GM12878 (cell line): ENCODE data around the gene GLT8D1. TPM values are rescaled to one million over a fixed set of nuclear protein-coding genes. Genes with fewer than 3 reads are reported as not detected.

ENCODE experiments used
- ATAC-seq: fragments of 200-7000 bp; cut with Tn5 transposase; 3 replicates; pipeline ENCODE4 v1.9.1; 2020; ENCODE audit warnings: mild to moderate bottlenecking, moderate library complexity
- BruUV-seq: library from RNA; stranded (reverse); fragments of 400-500 nt; replicated peaks from 2 replicates; lab custom pipeline; 2021; lab: Mats Ljungman, UMichigan
- CTCF ChIA-PET: fragments of 300-600 bp; sonication (Branson Sonifier 250); formaldehyde crosslinking; extraction: SDS; loops from one replicate; lab custom pipeline; 2021; ENCODE audit warnings: inconsistent platforms; lab: Yijun Ruan, JAX
- POLR2A ChIA-PET: fragments of 350-600 bp; formaldehyde crosslinking; extraction: SDS; loops from one replicate; lab custom pipeline; 2021; ENCODE audit warnings: inconsistent platforms; lab: Charles Lee
- RAD21 ChIA-PET: fragments of 300-600 bp; sonication (Branson Sonifier 250); formaldehyde crosslinking; loops from one replicate; lab custom pipeline; 2023; ENCODE audit warnings: antibody characterized with exemption; ENCODE audit not compliant: unreplicated experiment; lab: Charles Lee
- SMC1A ChIA-PET: fragments of 300-600 bp; sonication (Branson Sonifier 250); formaldehyde crosslinking; loops from one replicate; lab custom pipeline; 2023; ENCODE audit not compliant: unreplicated experiment, uncharacterized antibody; lab: Charles Lee
- DNase-seq: peaks from one replicate; pipeline ENCODE4 v3.0.0-alpha.2; 2011; ENCODE audit warnings: low read depth, low spot score
- FAIRE-seq: peaks from 3 replicates; lab custom pipeline; 2011; peaks lifted over from hg19 to GRCh38; lab: Jason Lieb, UNC
- H2AFZ ChIP-seq: 2 replicates; pipeline ENCODE4 v1.6.0; 2011; ENCODE audit warnings: low read depth, low read length, control low read depth; ENCODE audit not compliant: control insufficient read depth
- H3K27ac ChIP-seq: 2 replicates; pipeline ENCODE4 v1.5.1; 2011; ENCODE audit warnings: control low read depth; ENCODE audit not compliant: control insufficient read depth, insufficient read depth
- H3K27me3 ChIP-seq, 2 experiments: replicated peaks in 1 of 2; 2 replicates each; pipeline versions ENCODE4 v1.6.0 to v1.6.1; 2011; ENCODE audit warnings: low read length in 1 of 2; ENCODE audit not compliant: control insufficient read depth in 2 of 2, insufficient read depth in 2 of 2
- H3K36me3 ChIP-seq, 2 experiments: 2 replicates each; pipeline ENCODE4 v1.5.1; 2011; ENCODE audit warnings: low read length in 1 of 2; ENCODE audit not compliant: control insufficient read depth in 2 of 2, insufficient read depth in 2 of 2
- H3K4me1 ChIP-seq: 2 replicates; pipeline ENCODE4 v1.6.1; 2011; ENCODE audit warnings: mild to moderate bottlenecking, low read length, moderate library complexity, mixed read lengths; ENCODE audit not compliant: control insufficient read depth, insufficient read depth
- H3K4me2 ChIP-seq: 2 replicates; pipeline ENCODE4 v1.6.0; 2011; ENCODE audit warnings: control low read depth; ENCODE audit not compliant: control insufficient read depth, insufficient read depth
- H3K4me3 ChIP-seq: fragments of 200-600 bp; sonication (generic); 2 replicates; pipeline ENCODE4 v1.5.1; 2016
- H3K79me2 ChIP-seq: 2 replicates; pipeline ENCODE4 v1.6.0; 2011; ENCODE audit warnings: low read length; ENCODE audit not compliant: control insufficient read depth, insufficient read depth
- H3K9ac ChIP-seq: 2 replicates; pipeline ENCODE4 v1.8.0; 2011; ENCODE audit warnings: low read length, control low read depth, mixed read lengths; ENCODE audit not compliant: control insufficient read depth, insufficient read depth
- H3K9me3 ChIP-seq: replicated peaks from 3 replicates; pipeline ENCODE4 v1.5.1; 2011; ENCODE audit warnings: mild to moderate bottlenecking, low read length; ENCODE audit not compliant: control insufficient read depth, insufficient read depth
- H4K20me1 ChIP-seq: 2 replicates; pipeline ENCODE4 v1.6.0; 2011; ENCODE audit not compliant: control insufficient read depth, insufficient read depth
- CREB1 ChIP-seq: IDR thresholded peaks from 2 replicates; pipeline ENCODE4 v1.6.1; 2012; ENCODE audit warnings: low read depth, mild to moderate bottlenecking, inconsistent platforms
- MTA2 ChIP-seq: fragments of 450-650 bp; IDR thresholded peaks from 2 replicates; pipeline ENCODE4 v1.6.1; 2016; ENCODE audit warnings: low read depth, mild to moderate bottlenecking, moderate library complexity
- NBN ChIP-seq: fragments of 450-650 bp; IDR thresholded peaks from 2 replicates; pipeline ENCODE4 v1.6.1; 2016
- SIN3A ChIP-seq: IDR thresholded peaks from 2 replicates; pipeline ENCODE4 v1.6.1; 2012; ENCODE audit warnings: low read depth, low read length, improper control_type of control experiment
- TCF7 ChIP-seq: IDR thresholded peaks from 2 replicates; pipeline ENCODE4 v1.6.1; 2014; ENCODE audit warnings: antibody characterized with exemption, borderline replicate concordance
- ZNF274 ChIP-seq: IDR thresholded peaks from one replicate; pipeline ENCODE4 v1.8.0; 2011; ENCODE audit not compliant: insufficient read length, insufficient read depth
- WGBS: methylation state at CpG from one replicate; pipeline ENCODE4 v1.1.6; 2016; ENCODE audit warnings: low lambda C conversion rate; ENCODE audit not compliant: insufficient replicate concordance, insufficient coverage; ENCODE audit errors: missing lambda C conversion rate; 5-methylcytosine and 5-hydroxymethylcytosine counted together
- in situ Hi-C: fragments of 300-500 bp; cut with MboI; formaldehyde crosslinking; loops from 9 replicates; pipeline ENCODE4 v1.14.3; 2018; ENCODE audit warnings: mixed read lengths
- intact Hi-C: fragments of 100-400 bp; cut with micrococcal nuclease; formaldehyde crosslinking; loops from one replicate; pipeline ENCODE4 v1.14.2; 2022; ENCODE audit not compliant: unreplicated experiment
- polyA plus RNA-seq, 11 experiments: library from polyadenylated mRNA; depleted of rRNA in 4 of 11; unstranded in 6 of 11; stranded (reverse) in 5 of 11; fragments of >200 nt; fragmentation: Nextera tagmentation in 4 of 11; fragmentation: Illumina TruSeq in 1 of 11; extraction: Ambion mirVana in 4 of 11; extraction: Trizol in 1 of 11; gene quantifications; 1 replicate in 1 of 11; 2 replicates in 10 of 11; pipeline versions ENCODE4 v1.2.1 to v1.2.3, GENCODE V29; 2011 to 2016; ENCODE audit warnings: inconsistent platforms in 2 of 11, missing spikeins in 2 of 11, low read depth in 1 of 11
- total RNA-seq, 4 experiments: library from RNA; depleted of rRNA in 3 of 4; stranded (reverse); fragments of >200 nt in 3 of 4; fragmentation: Illumina TruSeq in 1 of 4; extraction: Trizol in 1 of 4; gene quantifications; 2 replicates each; pipeline versions ENCODE4 v1.2.1 to v1.2.3, GENCODE V29; 2013 to 2021
- TF ChIP-seq, protein P1 (sequence below): IDR thresholded peaks from 2 replicates; pipeline ENCODE4 v1.6.1; 2011; ENCODE audit warnings: low read depth, low read length, improper control_type of control experiment, borderline replicate concordance
- TF ChIP-seq, protein P2 (sequence below): fragments of 450-650 bp; IDR thresholded peaks from 2 replicates; pipeline ENCODE4 v1.6.1; 2018; ENCODE audit warnings: mild to moderate bottlenecking, low read depth, moderate library complexity; ENCODE audit not compliant: partially characterized antibody

GLT8D1 gene
- total and polyA plus RNA-seq, 10 of the 15 experiments (the other 5 are each of a cell fraction or from before 2014, with no cell fraction given): 25.3 to 73.4 (median 48.4) TPM

DNA sequence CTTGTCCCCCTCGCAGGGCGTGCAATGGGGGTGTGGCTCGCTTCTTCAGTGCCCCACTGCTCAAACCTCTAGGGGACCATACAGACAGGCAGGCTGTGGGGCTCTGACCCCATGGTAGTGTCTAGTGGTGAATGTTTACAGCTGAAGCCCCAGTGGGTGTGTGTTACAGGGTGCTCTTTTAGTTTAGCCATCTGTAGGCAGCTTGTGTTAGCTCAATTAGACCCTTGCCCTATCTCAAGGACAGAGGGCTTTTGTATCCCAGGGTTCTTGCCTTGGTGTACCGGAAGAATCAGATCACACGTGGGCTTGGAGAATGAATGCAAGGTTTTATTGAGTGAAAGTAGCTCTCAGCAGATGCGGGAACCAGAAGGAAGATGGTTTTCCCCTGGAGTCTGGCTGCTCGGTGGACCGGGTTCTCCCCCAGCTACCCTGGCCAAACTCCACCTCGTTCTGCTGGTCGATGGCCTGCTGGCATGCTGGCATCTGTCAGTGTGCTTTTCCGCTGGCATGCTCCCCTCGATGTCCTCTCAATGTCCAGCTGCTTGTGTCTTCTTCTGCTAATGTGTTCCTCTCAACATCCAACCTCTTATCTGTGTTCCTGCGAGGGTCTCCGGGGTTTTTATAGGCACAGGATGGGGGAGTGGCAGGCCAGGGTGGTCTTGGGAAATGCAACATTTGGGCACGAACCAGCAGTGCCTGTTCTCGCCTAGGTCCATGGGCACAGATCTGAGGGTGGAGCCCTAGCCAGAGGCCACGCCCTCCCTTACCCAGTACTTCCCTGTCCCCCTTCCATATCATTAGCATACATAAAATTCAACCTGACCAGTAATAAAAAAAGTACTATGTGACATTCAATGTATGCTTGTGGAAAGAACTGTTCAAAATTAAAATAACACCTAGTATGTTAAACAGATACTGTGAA is 7.0 kb upstream of the GLT8D1 start:
- RAD21 ChIA-PET: no interaction called here
- Histone ChIP-seq H3K4me2 (no peak overlapping the region), H2AFZ (no peak overlapping the region), H3K4me3 (no peak overlapping the region), H3K9ac (no peak overlapping the region), H3K4me1 (peaks cover 23% of the 10 kb centered on the region), H3K36me3 (peaks cover 3 to 14% of the 10 kb centered on the region in 2 experiments), H3K27me3 (no peaks in the 10 kb centered on the region), H3K27ac (no peak overlapping the region), H3K79me2 (peaks cover 9% of the 10 kb centered on the region), H4K20me1 (no peaks in the 10 kb centered on the region), H3K9me3 (no peaks in the 10 kb centered on the region; the same call in 1 of the 3 replicates)
- DNase-seq (no peak), FAIRE-seq (no peak), ATAC-seq (no peak)
- CTCF ChIA-PET: interaction anchor here (1.1 kb wide), 1 partner anchor 589 kb away, joined by 4 read pairs; no protein-coding TSS in a partner anchor
- 97% methylated on average over 17 of the region's 17 CpGs for WGBS
- intact Hi-C loops (no loop called here), in situ Hi-C loops (no loop called here)
- no TSS peak for BruUV-seq
- SMC1A ChIA-PET: interaction anchor here (1.4 kb wide), 1 partner anchor 25 kb away, joined by 3 read pairs; no protein-coding TSS in a partner anchor
- POLR2A ChIA-PET: interaction anchor here (0.8 kb wide), 1 partner anchor 12 kb away, joined by 3 read pairs; no protein-coding TSS in a partner anchor
- TF ChIP-seq, protein P1, sequence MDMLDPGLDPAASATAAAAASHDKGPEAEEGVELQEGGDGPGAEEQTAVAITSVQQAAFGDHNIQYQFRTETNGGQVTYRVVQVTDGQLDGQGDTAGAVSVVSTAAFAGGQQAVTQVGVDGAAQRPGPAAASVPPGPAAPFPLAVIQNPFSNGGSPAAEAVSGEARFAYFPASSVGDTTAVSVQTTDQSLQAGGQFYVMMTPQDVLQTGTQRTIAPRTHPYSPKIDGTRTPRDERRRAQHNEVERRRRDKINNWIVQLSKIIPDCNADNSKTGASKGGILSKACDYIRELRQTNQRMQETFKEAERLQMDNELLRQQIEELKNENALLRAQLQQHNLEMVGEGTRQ: no peak

DNA sequence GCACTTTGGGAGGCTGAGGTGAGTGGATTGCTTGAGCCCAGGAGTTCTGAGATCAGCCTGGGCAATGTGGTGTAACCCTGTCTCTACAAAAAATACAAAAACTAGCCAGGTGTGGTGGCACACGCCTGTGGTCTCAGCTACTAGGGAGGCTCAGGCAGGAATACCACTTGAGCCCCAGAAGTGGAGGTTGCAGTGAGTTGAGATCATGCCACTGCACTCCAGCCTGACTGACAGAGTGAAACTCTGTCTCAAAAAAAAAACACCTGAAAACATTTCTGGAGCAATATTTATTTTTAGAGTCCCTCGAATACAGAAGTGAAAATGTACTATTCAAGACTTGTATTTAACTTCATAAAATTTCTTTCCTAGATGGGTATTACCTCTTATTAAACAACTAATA is 4.9 kb upstream of the GLT8D1 start:
- no peaks in the 10 kb centered on the region for H4K20me1 ChIP-seq
- ChIA-PET RAD21 (interaction anchor here (0.5 kb wide), 1 partner anchor 36 kb away, joined by 3 read pairs; no protein-coding TSS in a partner anchor), SMC1A (interaction anchor here (1.2 to 1.6 kb wide), 2 partner anchors 10 to 22 kb away, joined by 3 to 6 read pairs; no protein-coding TSS in a partner anchor), POLR2A (interaction anchor here (1.4 kb wide), 1 partner anchor 8 kb away, joined by 4 read pairs; no protein-coding TSS in a partner anchor), CTCF (interaction anchor here (1.1 kb wide), 1 partner anchor 136 kb away, joined by 3 read pairs; no protein-coding TSS in a partner anchor)
- peak; percentile 16 for ATAC-seq
- DNase-seq: no peak
- H3K27me3 ChIP-seq: no peaks in the 10 kb centered on the region
- H3K4me3 ChIP-seq: no peak overlapping the region
- H3K9me3 ChIP-seq: no peaks in the 10 kb centered on the region; the same call in 1 of the 3 replicates
- intact Hi-C loops: no loop called here
- H2AFZ ChIP-seq: no peak overlapping the region
- 0% methylated on average over 2 of the region's 2 CpGs for WGBS
- peaks cover 29% of the 10 kb centered on the region for H3K79me2 ChIP-seq
- in situ Hi-C loops: no loop called here
- peak; percentile 59 for FAIRE-seq
- H3K4me1 ChIP-seq: peaks cover 23% of the 10 kb centered on the region
- H3K4me2 ChIP-seq: peak overlapping the region; percentile 59
- H3K36me3 ChIP-seq: peaks cover 3 to 14% of the 10 kb centered on the region in 2 experiments
- BruUV-seq: no TSS peak
- H3K9ac ChIP-seq: no peak overlapping the region
- H3K27ac ChIP-seq: peak overlapping the region; percentile 72
- TF ChIP-seq TCF7: no peak
- TF ChIP-seq CREB1: peak; percentile 60; the same call in 1 of the 2 replicates
- TF ChIP-seq NBN: 0 out of 2 replicates have a peak, but pooled peaks have one; percentile 36
- no peak for TF ChIP-seq ZNF274
- 0 out of 2 replicates have a peak, but pooled peaks have one; percentile 15 for TF ChIP-seq MTA2
- no peak for TF ChIP-seq SIN3A
- TF ChIP-seq, protein P2, sequence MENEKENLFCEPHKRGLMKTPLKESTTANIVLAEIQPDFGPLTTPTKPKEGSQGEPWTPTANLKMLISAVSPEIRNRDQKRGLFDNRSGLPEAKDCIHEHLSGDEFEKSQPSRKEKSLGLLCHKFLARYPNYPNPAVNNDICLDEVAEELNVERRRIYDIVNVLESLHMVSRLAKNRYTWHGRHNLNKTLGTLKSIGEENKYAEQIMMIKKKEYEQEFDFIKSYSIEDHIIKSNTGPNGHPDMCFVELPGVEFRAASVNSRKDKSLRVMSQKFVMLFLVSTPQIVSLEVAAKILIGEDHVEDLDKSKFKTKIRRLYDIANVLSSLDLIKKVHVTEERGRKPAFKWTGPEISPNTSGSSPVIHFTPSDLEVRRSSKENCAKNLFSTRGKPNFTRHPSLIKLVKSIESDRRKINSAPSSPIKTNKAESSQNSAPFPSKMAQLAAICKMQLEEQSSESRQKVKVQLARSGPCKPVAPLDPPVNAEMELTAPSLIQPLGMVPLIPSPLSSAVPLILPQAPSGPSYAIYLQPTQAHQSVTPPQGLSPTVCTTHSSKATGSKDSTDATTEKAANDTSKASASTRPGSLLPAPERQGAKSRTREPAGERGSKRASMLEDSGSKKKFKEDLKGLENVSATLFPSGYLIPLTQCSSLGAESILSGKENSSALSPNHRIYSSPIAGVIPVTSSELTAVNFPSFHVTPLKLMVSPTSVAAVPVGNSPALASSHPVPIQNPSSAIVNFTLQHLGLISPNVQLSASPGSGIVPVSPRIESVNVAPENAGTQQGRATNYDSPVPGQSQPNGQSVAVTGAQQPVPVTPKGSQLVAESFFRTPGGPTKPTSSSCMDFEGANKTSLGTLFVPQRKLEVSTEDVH: no peak
